Measurements from ENCODE around the gene CDH6. TPM values are rescaled to one million over a fixed set of nuclear protein-coding genes. Genes with fewer than 3 reads are reported as not detected.

Gene CDH6
- total and polyA plus RNA-seq, 2 experiments from 2014 or later = 0.60 to 1.1 TPM

DNA sequence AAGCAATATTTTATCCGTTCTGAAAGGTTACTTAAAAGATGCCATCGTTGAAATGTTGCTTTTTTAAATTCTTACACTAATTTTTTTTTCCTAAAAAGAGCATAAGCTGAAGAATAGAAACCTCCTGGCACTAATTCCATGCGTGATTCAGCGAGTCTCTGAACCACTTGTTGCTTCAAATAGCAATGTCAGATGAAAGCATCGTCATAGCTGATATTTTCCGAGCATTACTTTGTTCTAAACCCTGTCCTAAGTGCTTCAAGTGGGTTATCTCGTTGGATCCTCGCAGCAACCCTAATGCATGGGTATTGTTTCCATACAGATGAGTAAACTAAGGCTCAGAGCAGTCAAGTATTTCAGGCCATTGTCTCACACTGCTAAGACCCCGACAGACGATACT lies 79.7 kb downstream of the CDH6 start (continued):
- TF ChIP-seq, protein P1, sequence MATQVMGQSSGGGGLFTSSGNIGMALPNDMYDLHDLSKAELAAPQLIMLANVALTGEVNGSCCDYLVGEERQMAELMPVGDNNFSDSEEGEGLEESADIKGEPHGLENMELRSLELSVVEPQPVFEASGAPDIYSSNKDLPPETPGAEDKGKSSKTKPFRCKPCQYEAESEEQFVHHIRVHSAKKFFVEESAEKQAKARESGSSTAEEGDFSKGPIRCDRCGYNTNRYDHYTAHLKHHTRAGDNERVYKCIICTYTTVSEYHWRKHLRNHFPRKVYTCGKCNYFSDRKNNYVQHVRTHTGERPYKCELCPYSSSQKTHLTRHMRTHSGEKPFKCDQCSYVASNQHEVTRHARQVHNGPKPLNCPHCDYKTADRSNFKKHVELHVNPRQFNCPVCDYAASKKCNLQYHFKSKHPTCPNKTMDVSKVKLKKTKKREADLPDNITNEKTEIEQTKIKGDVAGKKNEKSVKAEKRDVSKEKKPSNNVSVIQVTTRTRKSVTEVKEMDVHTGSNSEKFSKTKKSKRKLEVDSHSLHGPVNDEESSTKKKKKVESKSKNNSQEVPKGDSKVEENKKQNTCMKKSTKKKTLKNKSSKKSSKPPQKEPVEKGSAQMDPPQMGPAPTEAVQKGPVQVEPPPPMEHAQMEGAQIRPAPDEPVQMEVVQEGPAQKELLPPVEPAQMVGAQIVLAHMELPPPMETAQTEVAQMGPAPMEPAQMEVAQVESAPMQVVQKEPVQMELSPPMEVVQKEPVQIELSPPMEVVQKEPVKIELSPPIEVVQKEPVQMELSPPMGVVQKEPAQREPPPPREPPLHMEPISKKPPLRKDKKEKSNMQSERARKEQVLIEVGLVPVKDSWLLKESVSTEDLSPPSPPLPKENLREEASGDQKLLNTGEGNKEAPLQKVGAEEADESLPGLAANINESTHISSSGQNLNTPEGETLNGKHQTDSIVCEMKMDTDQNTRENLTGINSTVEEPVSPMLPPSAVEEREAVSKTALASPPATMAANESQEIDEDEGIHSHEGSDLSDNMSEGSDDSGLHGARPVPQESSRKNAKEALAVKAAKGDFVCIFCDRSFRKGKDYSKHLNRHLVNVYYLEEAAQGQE (IDR thresholded peaks at IDR 0.05; ENCODE audit: unreplicated experiment) = no peak
- TF ChIP-seq NANOG (IDR thresholded peaks at IDR 0.05; ENCODE audit: borderline replicate concordance) = no peak
- TF ChIP-seq, protein P2, sequence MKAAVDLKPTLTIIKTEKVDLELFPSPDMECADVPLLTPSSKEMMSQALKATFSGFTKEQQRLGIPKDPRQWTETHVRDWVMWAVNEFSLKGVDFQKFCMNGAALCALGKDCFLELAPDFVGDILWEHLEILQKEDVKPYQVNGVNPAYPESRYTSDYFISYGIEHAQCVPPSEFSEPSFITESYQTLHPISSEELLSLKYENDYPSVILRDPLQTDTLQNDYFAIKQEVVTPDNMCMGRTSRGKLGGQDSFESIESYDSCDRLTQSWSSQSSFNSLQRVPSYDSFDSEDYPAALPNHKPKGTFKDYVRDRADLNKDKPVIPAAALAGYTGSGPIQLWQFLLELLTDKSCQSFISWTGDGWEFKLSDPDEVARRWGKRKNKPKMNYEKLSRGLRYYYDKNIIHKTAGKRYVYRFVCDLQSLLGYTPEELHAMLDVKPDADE (IDR thresholded peaks at IDR 0.05) = no peak
- no peak for TF ChIP-seq ZNF114 (CRISPR knock-in tag; IDR thresholded peaks at IDR 0.05)

GRCh38 chr5:31273631-31274378 lies 80.3 kb downstream of the CDH6 start:
- Histone ChIP-seq H3K4me1 (ENCODE audit: insufficient read depth) (peaks cover 43% of the 10 kb centered on the region), H3F3A (replicated peaks; ENCODE audit: low read depth) (no peaks in the 10 kb centered on the region), H3K79me2 (replicated peaks; ENCODE audit: insufficient read depth) (no peaks in the 10 kb centered on the region), H3K4me2 (peak overlapping the region; percentile 19), H2AFZ (peak overlapping the region; percentile 89; the same call in 1 of the 2 replicates), H3K9me2 (ENCODE audit: insufficient read depth) (no peaks in the 10 kb centered on the region), H3K36me3 (ENCODE audit: insufficient read depth) (no peaks in the 10 kb centered on the region), H3K27ac (ENCODE audit: low read depth) (peak overlapping the region; percentile 16; the same call in 1 of the 2 replicates), H3K27me3 (ENCODE audit: insufficient read depth) (no peaks in the 10 kb centered on the region), H3K4me3 (no peak overlapping the region), H4K20me1 (replicated peaks; ENCODE audit: insufficient read depth) (no peaks in the 10 kb centered on the region)
- DNase-seq (ENCODE audit: low spot score) = no peak
- Mint-ChIP-seq H3K4me3 (no peak overlapping the region), H3K27me3 (ENCODE audit: insufficient read depth, low read depth, poor library complexity) (peaks cover 7% of the 10 kb centered on the region), H3K27ac (peak overlapping the region; percentile 7; the same call in 1 of the 2 replicates), H3K9me3 (no peaks in the 10 kb centered on the region; the same call in 2 of the 3 replicates), H3K36me3 (ENCODE audit: low read depth) (no peaks in the 10 kb centered on the region; the same call in 2 of the 3 replicates), H3K4me1 (peaks cover 30% of the 10 kb centered on the region)
- ATAC-seq = no peak
- no peak for TF ChIP-seq NANOG (IDR thresholded peaks at IDR 0.05; ENCODE audit: borderline replicate concordance)
- TF ChIP-seq POLR2AphosphoS5 (IDR thresholded peaks at IDR 0.05; ENCODE audit: low read depth) = no peak
- TF ChIP-seq ZNF114 (CRISPR knock-in tag; IDR thresholded peaks at IDR 0.05) = no peak
- TF ChIP-seq EZH2 (IDR thresholded peaks at IDR 0.05; ENCODE audit: low read depth, unreplicated experiment) = no peak
- TF ChIP-seq EZH2phosphoT487 (IDR thresholded peaks at IDR 0.05; ENCODE audit: unreplicated experiment) = no peak
- no peak for TF ChIP-seq JUNB (IDR thresholded peaks at IDR 0.05; ENCODE audit: unreplicated experiment)
